HepG2 (cell line): Measurements from ENCODE around the gene ATP5MC2. TPM values are rescaled to one million over a fixed set of nuclear protein-coding genes. Genes with fewer than 3 reads are reported as not detected.

Experiments used
- ELF4 ChIP-seq: sonication (generic); formaldehyde crosslinking; IDR thresholded peaks from 2 replicates; pipeline ENCODE4 v1.5.0; 2020; ENCODE audit warnings: missing genetic modification reagents, mild to moderate bottlenecking, moderate library complexity, borderline replicate concordance
- HNRNPLL ChIP-seq: fragments of 200-400 bp; formaldehyde crosslinking; IDR thresholded peaks from 2 replicates; pipeline ENCODE4 v1.6.1; 2017; ENCODE audit warnings: mild to moderate bottlenecking, low read depth, low read length; ENCODE audit not compliant: poor library complexity, severe bottlenecking
- MAX ChIP-seq: IDR thresholded peaks from 2 replicates; pipeline ENCODE4 v1.6.1; 2012; ENCODE audit warnings: inconsistent platforms
- MBNL3 ChIP-seq: fragments of 250-450 bp; sonication (Bioruptor Pico); conservative IDR thresholded peaks from 2 replicates; pipeline ENCODE4 v1.8.0; 2022; ENCODE audit warnings: mild to moderate bottlenecking, inconsistent platforms
- MXD3 ChIP-seq: IDR thresholded peaks from 2 replicates; pipeline ENCODE4 v1.6.1; 2016; ENCODE audit warnings: mild to moderate bottlenecking, missing biosample characterization, missing genetic modification reagents
- MYC ChIP-seq: sonication (generic); formaldehyde crosslinking; IDR thresholded peaks from 2 replicates; pipeline ENCODE4 v1.9.0; 2021; ENCODE audit warnings: missing genetic modification reagents, borderline replicate concordance
- NR0B2 ChIP-seq: sonication (generic); formaldehyde crosslinking; IDR thresholded peaks from 2 replicates; pipeline ENCODE4 v1.4.0; 2020; ENCODE audit warnings: mild to moderate bottlenecking, missing genetic modification reagents
- RBAK ChIP-seq: sonication (generic); formaldehyde crosslinking; IDR thresholded peaks from 2 replicates; pipeline ENCODE4 v1.5.1; 2020; ENCODE audit warnings: mild to moderate bottlenecking, missing genetic modification reagents
- RERE ChIP-seq: IDR thresholded peaks from 2 replicates; pipeline ENCODE4 v1.6.1; 2016; ENCODE audit warnings: low read depth, missing genetic modification reagents, missing compliant biosample characterization
- YY1 ChIP-seq: IDR thresholded peaks from 2 replicates; pipeline ENCODE4 v1.6.1; 2011; ENCODE audit warnings: low read length, low read depth, moderate library complexity, mild to moderate bottlenecking; ENCODE audit not compliant: insufficient read depth, insufficient replicate concordance
- ZBED4 ChIP-seq: sonication (generic); formaldehyde crosslinking; IDR thresholded peaks from 2 replicates; pipeline ENCODE4 v1.4.0; 2020; ENCODE audit warnings: missing genetic modification reagents, borderline replicate concordance
- ZNF713 ChIP-seq: sonication (generic); formaldehyde crosslinking; IDR thresholded peaks from 2 replicates; pipeline ENCODE4 v1.4.0; 2020; ENCODE audit warnings: mild to moderate bottlenecking, missing genetic modification reagents
- ZNF770 ChIP-seq: sonication (generic); formaldehyde crosslinking; IDR thresholded peaks from 2 replicates; pipeline ENCODE4 v1.5.0; 2020; ENCODE audit warnings: mild to moderate bottlenecking, missing genetic modification reagents
- polyA plus RNA-seq, 8 experiments: library from polyadenylated mRNA; depleted of rRNA in 3 of 8; stranded (reverse) in 7 of 8; unstranded in 1 of 8; fragments of >200 nt; fragmentation: Illumina TruSeq in 4 of 8; extraction: Trizol in 4 of 8; gene quantifications; 2 replicates each; pipeline versions ENCODE4 v1.2.1 to v1.2.3, GENCODE V29; 2011 to 2016; ENCODE audit warnings: low read depth in 4 of 8, missing spikeins in 1 of 8, mixed read lengths in 1 of 8; ENCODE audit not compliant: insufficient read depth in 1 of 8
- total RNA-seq, 5 experiments: library from RNA; depleted of rRNA; stranded (reverse); fragments of >200 nt; fragmentation: Illumina TruSeq; extraction: Trizol; gene quantifications; 2 replicates each; pipeline ENCODE4 v1.2.3, GENCODE V29; 2016; ENCODE audit warnings: low read depth in 1 of 5

Gene ATP5MC2
- total and polyA plus RNA-seq, 2 of the 13 experiments (the other 11 are each of a cell fraction or from before 2014, with no cell fraction given), result 230 to 257 TPM

- TF ChIP-seq ZNF770 (CRISPR knock-in tag), result peak; percentile 71; the same call in 1 of the 2 replicates
- TF ChIP-seq RERE (CRISPR knock-in tag), result no peak; the same call in 1 of the 2 replicates
- TF ChIP-seq MXD3 (CRISPR knock-in tag), result peak; percentile 67; the same call in 1 of the 2 replicates
- TF ChIP-seq MYC (CRISPR knock-in tag), result peak; percentile 94
- peak; percentile 90; the same call in 1 of the 2 replicates for TF ChIP-seq NR0B2
- no peak for TF ChIP-seq RBAK (CRISPR knock-in tag)
- peak; percentile 95 for TF ChIP-seq YY1
- peak; percentile 94 for TF ChIP-seq HNRNPLL
- TF ChIP-seq ELF4 (CRISPR knock-in tag), result peak; percentile 74; the same call in 1 of the 2 replicates
- TF ChIP-seq ZNF713 (CRISPR knock-in tag), result no peak
- peak; percentile 76 for TF ChIP-seq ZBED4 (CRISPR knock-in tag)
- TF ChIP-seq MBNL3 (CRISPR knock-in tag), result no peak
- peak; percentile 98 for TF ChIP-seq MAX
These were observed at the start of gene ATP5MC2 (continued) for GRCh38 chr12:53675701-53676607.
